Measurements from ENCODE around the gene CAPN8.

Gene CAPN8

GRCh38 chr1:223683586-223684487 lies 18.3 kb upstream of the CAPN8 start:
- no peaks in the 10 kb centered on the region for H3K79me2 ChIP-seq (ENCODE audit: insufficient read depth, low read length)
- H3K9me3 ChIP-seq (ENCODE audit: insufficient read depth, low read length, severe bottlenecking), result no peaks in the 10 kb centered on the region
- H3K27ac ChIP-seq (ENCODE audit: low read length), result no peak overlapping the region
- peak; percentile 65 for DNase-seq
- no peak overlapping the region for H2AFZ ChIP-seq (ENCODE audit: low read depth, low read length)
- peaks cover 6% of the 10 kb centered on the region for H3K27me3 ChIP-seq (ENCODE audit: insufficient read depth, low read length, poor library complexity)
- no peaks in the 10 kb centered on the region for H3K36me3 ChIP-seq (ENCODE audit: insufficient read depth, low read length)
- no peak for TF ChIP-seq EZH2 (IDR thresholded peaks at IDR 0.05; ENCODE audit: borderline replicate concordance, low read depth, low read length, severe bottlenecking)
- TF ChIP-seq, protein P1, sequence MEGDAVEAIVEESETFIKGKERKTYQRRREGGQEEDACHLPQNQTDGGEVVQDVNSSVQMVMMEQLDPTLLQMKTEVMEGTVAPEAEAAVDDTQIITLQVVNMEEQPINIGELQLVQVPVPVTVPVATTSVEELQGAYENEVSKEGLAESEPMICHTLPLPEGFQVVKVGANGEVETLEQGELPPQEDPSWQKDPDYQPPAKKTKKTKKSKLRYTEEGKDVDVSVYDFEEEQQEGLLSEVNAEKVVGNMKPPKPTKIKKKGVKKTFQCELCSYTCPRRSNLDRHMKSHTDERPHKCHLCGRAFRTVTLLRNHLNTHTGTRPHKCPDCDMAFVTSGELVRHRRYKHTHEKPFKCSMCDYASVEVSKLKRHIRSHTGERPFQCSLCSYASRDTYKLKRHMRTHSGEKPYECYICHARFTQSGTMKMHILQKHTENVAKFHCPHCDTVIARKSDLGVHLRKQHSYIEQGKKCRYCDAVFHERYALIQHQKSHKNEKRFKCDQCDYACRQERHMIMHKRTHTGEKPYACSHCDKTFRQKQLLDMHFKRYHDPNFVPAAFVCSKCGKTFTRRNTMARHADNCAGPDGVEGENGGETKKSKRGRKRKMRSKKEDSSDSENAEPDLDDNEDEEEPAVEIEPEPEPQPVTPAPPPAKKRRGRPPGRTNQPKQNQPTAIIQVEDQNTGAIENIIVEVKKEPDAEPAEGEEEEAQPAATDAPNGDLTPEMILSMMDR (IDR thresholded peaks at IDR 0.05; ENCODE audit: borderline replicate concordance, extremely low read depth, low read length, poor library complexity, severe bottlenecking), result peak; percentile 83
- 0 out of 2 replicates have a peak, but pooled peaks cover 5% of the 10 kb centered on the region for H4K20me1 ChIP-seq (ENCODE audit: insufficient read depth, low read length)
- ATAC-seq (ENCODE audit: insufficient read depth, low read depth), result peak; percentile 83
- no peak overlapping the region for H3K9ac ChIP-seq (ENCODE audit: low read depth, low read length)
- no peaks in the 10 kb centered on the region for H3K4me1 ChIP-seq (ENCODE audit: insufficient read depth, low read length)
- no peak overlapping the region for H3K4me3 ChIP-seq (ENCODE audit: low read depth in 1 of 2, low read length in 2 of 2)
- no peak overlapping the region for H3K4me2 ChIP-seq (ENCODE audit: insufficient read depth, low read length)

GRCh38 chr1:223682502-223682901 lies 17.0 kb upstream of the CAPN8 start:
- H3K9ac ChIP-seq (ENCODE audit: low read depth, low read length), result no peak overlapping the region
- H3K79me2 ChIP-seq (ENCODE audit: insufficient read depth, low read length), result no peaks in the 10 kb centered on the region
- H3K36me3 ChIP-seq (ENCODE audit: insufficient read depth, low read length), result no peaks in the 10 kb centered on the region
- no peak overlapping the region for H3K4me3 ChIP-seq (ENCODE audit: low read depth in 1 of 2, low read length in 2 of 2)
- H4K20me1 ChIP-seq (ENCODE audit: insufficient read depth, low read length), result 0 out of 2 replicates have a peak, but pooled peaks cover 5% of the 10 kb centered on the region
- H3K4me2 ChIP-seq (ENCODE audit: insufficient read depth, low read length), result no peak overlapping the region
- DNase-seq (no peak), ATAC-seq (ENCODE audit: insufficient read depth, low read depth) (no peak)
- H3K27me3 ChIP-seq (ENCODE audit: insufficient read depth, low read length, poor library complexity), result peaks cover 6% of the 10 kb centered on the region
- no peaks in the 10 kb centered on the region for H3K9me3 ChIP-seq (ENCODE audit: insufficient read depth, low read length, severe bottlenecking)
- H2AFZ ChIP-seq (ENCODE audit: low read depth, low read length), result no peak overlapping the region
- TF ChIP-seq EZH2 (IDR thresholded peaks at IDR 0.05; ENCODE audit: borderline replicate concordance, low read depth, low read length, severe bottlenecking), result no peak
- TF ChIP-seq, protein P1 (IDR thresholded peaks at IDR 0.05; ENCODE audit: borderline replicate concordance, extremely low read depth, low read length, poor library complexity, severe bottlenecking), result no peak
- no peaks in the 10 kb centered on the region for H3K4me1 ChIP-seq (ENCODE audit: insufficient read depth, low read length)
- no peak overlapping the region for H3K27ac ChIP-seq (ENCODE audit: low read length)

GRCh38 chr1:223680188-223680587 lies 14.7 kb upstream of the CAPN8 start:
- no peak for ATAC-seq (ENCODE audit: insufficient read depth, low read depth)
- TF ChIP-seq EZH2 (IDR thresholded peaks at IDR 0.05; ENCODE audit: borderline replicate concordance, low read depth, low read length, severe bottlenecking), result no peak
- TF ChIP-seq, protein P1 (IDR thresholded peaks at IDR 0.05; ENCODE audit: borderline replicate concordance, extremely low read depth, low read length, poor library complexity, severe bottlenecking), result no peak
- Histone ChIP-seq H3K79me2 (ENCODE audit: insufficient read depth, low read length) (no peaks in the 10 kb centered on the region), H3K27me3 (ENCODE audit: insufficient read depth, low read length, poor library complexity) (peaks cover 6% of the 10 kb centered on the region), H3K27ac (ENCODE audit: low read length) (no peak overlapping the region), H3K4me1 (ENCODE audit: insufficient read depth, low read length) (no peaks in the 10 kb centered on the region), H4K20me1 (ENCODE audit: insufficient read depth, low read length) (0 out of 2 replicates have a peak, but pooled peaks cover 5% of the 10 kb centered on the region), H3K9ac (ENCODE audit: low read depth, low read length) (no peak overlapping the region), H3K4me2 (ENCODE audit: insufficient read depth, low read length) (no peak overlapping the region), H3K36me3 (ENCODE audit: insufficient read depth, low read length) (no peaks in the 10 kb centered on the region), H2AFZ (ENCODE audit: low read depth, low read length) (no peak overlapping the region), H3K4me3 (ENCODE audit: low read depth in 1 of 2, low read length in 2 of 2) (no peak overlapping the region), H3K9me3 (ENCODE audit: insufficient read depth, low read length, severe bottlenecking) (no peaks in the 10 kb centered on the region)
- no peak for DNase-seq

Data from DND-41 (cell line).